Loucy (cell line): ENCODE measurements around the gene TIAM2.

ENCODE experiments used
- EZH2phosphoT487 ChIP-seq: fragments of 200-600 bp; IDR thresholded peaks from 2 replicates; pipeline ENCODE4 v1.6.1; 2018; ENCODE audit warnings: antibody characterized with exemption, mild to moderate bottlenecking, moderate library complexity, borderline replicate concordance
- TF ChIP-seq, protein P1 (sequence below): fragments of 200-600 bp; sonication (generic); conservative IDR thresholded peaks from 2 replicates; pipeline ENCODE4 v1.5.1; 2014; ENCODE audit warnings: mild to moderate bottlenecking, antibody characterized with exemption, low read length

DNA sequence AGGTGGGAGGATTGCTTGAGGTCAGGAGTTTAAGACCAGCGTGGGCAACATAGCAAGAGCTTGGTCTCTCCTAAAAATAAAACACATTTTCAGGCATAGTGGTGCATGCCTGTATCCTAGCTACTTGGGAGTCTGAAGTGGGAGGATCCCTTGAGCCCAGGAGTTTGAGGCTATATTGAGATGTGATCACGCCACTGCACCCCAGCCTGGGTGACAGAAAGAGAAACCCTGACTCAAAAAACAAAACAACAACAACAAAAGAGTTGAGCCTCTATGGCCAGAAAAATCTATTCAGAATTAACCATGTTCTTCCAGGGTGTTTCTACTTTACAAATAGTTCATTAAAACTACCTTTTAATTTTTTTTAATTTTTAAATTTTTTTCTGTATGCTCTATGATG lies 60.6 kb downstream of the TIAM2 start:
- TF ChIP-seq, protein P1, sequence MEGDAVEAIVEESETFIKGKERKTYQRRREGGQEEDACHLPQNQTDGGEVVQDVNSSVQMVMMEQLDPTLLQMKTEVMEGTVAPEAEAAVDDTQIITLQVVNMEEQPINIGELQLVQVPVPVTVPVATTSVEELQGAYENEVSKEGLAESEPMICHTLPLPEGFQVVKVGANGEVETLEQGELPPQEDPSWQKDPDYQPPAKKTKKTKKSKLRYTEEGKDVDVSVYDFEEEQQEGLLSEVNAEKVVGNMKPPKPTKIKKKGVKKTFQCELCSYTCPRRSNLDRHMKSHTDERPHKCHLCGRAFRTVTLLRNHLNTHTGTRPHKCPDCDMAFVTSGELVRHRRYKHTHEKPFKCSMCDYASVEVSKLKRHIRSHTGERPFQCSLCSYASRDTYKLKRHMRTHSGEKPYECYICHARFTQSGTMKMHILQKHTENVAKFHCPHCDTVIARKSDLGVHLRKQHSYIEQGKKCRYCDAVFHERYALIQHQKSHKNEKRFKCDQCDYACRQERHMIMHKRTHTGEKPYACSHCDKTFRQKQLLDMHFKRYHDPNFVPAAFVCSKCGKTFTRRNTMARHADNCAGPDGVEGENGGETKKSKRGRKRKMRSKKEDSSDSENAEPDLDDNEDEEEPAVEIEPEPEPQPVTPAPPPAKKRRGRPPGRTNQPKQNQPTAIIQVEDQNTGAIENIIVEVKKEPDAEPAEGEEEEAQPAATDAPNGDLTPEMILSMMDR: no peak
- TF ChIP-seq EZH2phosphoT487: no peak
